Hepatocyte (in vitro differentiated cells): ENCODE data around the gene AQP5. TPM values are rescaled to one million over a fixed set of nuclear protein-coding genes. Genes with fewer than 3 reads are reported as not detected.

Experiments used
- DNase-seq: peaks from one replicate; pipeline ENCODE4 v3.0.0-alpha.2; 2016; ENCODE audit warnings: low spot score
- H2AFZ ChIP-seq: fragments of 200-600 bp; sonication (generic); 2 replicates; pipeline ENCODE4 v1.6.0; 2016; ENCODE audit warnings: antibody characterized with exemption, mild to moderate bottlenecking
- H3K27ac ChIP-seq: fragments of 200-600 bp; sonication (generic); 2 replicates; pipeline ENCODE4 v1.5.1; 2016; ENCODE audit warnings: mild to moderate bottlenecking
- H3K27me3 ChIP-seq: fragments of 200-600 bp; sonication (generic); 2 replicates; pipeline ENCODE4 v1.6.1; 2016
- H3K36me3 ChIP-seq: fragments of 200-600 bp; sonication (generic); replicated peaks from 2 replicates; pipeline ENCODE4 v1.5.1; 2016; ENCODE audit warnings: low read depth; ENCODE audit not compliant: insufficient read depth
- H3K4me1 ChIP-seq: fragments of 200-600 bp; sonication (generic); 2 replicates; pipeline ENCODE4 v1.5.1; 2016; ENCODE audit warnings: mild to moderate bottlenecking, moderate library complexity; ENCODE audit not compliant: insufficient read depth
- H3K4me2 ChIP-seq: fragments of 200-600 bp; sonication (generic); 2 replicates; pipeline ENCODE4 v1.6.0; 2016
- H3K4me3 ChIP-seq: fragments of 200-600 bp; sonication (generic); 2 replicates; pipeline ENCODE4 v1.5.1; 2016; ENCODE audit warnings: mild to moderate bottlenecking
- H3K79me2 ChIP-seq: fragments of 200-600 bp; sonication (generic); 2 replicates; pipeline ENCODE4 v1.6.0; 2017; ENCODE audit warnings: mild to moderate bottlenecking
- H3K9me2 ChIP-seq: fragments of 200-600 bp; sonication (generic); replicated peaks from 2 replicates; pipeline ENCODE4 v1.6.0; 2017; ENCODE audit warnings: mild to moderate bottlenecking; ENCODE audit not compliant: insufficient read depth
- H3K9me3 ChIP-seq: fragments of 200-600 bp; sonication (generic); 2 replicates; pipeline ENCODE4 v1.5.1; 2016; ENCODE audit warnings: low read depth, mild to moderate bottlenecking
- H4K20me1 ChIP-seq: fragments of 200-600 bp; sonication (generic); 2 replicates; pipeline ENCODE4 v1.6.0; 2016; ENCODE audit warnings: mild to moderate bottlenecking; ENCODE audit not compliant: insufficient read depth, poor library complexity, severe bottlenecking
- EZH2 ChIP-seq: fragments of 200-600 bp; sonication (generic); IDR thresholded peaks from 2 replicates; pipeline ENCODE4 v1.6.1; 2016; ENCODE audit warnings: antibody characterized with exemption, mild to moderate bottlenecking, borderline replicate concordance
- EZH2phosphoT487 ChIP-seq: fragments of 200-600 bp; sonication (generic); IDR thresholded peaks from one replicate; pipeline ENCODE4 v1.6.1; 2018; ENCODE audit warnings: antibody characterized with exemption, mild to moderate bottlenecking, low read depth, moderate library complexity; ENCODE audit not compliant: unreplicated experiment, severe bottlenecking
- whole genome bisulfite sequencing: methylation state at CpG from one replicate; pipeline ENCODE4 v1.1.6; 2016; ENCODE audit warnings: low lambda C conversion rate; ENCODE audit errors: missing lambda C conversion rate; 5-methylcytosine and 5-hydroxymethylcytosine counted together
- polyA plus RNA-seq: library from polyadenylated mRNA; unstranded; fragments of >200 nt; fragmentation: Nextera tagmentation; extraction: Ambion mirVana; gene quantifications from 2 replicates; pipeline ENCODE4 v1.2.1, GENCODE V29; 2016
- total RNA-seq: library from RNA; depleted of rRNA; stranded (reverse); fragments of >200 nt; gene quantifications from 2 replicates; pipeline ENCODE4 v1.2.3, GENCODE V29; 2014
- TF ChIP-seq, protein P1 (sequence below): fragments of 200-600 bp; sonication (generic); IDR thresholded peaks from 2 replicates; pipeline ENCODE4 v1.5.1; 2016; ENCODE audit warnings: antibody characterized with exemption, mild to moderate bottlenecking; ENCODE audit not compliant: poor library complexity

AQP5 gene
- total and polyA plus RNA-seq, 2 experiments from 2014 or later = 0.50 to 1.2 TPM

DNA sequence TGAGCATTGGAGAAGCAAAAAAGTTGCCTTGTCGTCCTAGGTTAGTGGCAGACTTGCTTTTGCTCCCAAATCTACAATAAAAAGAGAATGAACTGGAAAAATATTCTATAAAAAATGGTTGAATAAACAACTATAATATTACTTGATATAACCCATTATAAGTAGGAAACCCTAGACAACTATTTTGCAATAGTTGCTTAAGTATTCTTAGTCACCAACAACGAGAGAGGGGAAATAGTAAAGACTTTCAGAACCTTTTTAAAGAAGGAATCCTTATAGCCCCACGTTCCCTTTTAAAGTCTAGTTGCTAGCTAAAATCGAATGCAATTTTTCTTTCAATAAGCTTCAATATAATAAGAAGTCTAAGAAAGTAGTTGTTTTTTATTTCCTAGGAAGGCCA lies 28.6 kb downstream of the AQP5 start:
- H3K9me3 ChIP-seq = no peaks in the 10 kb centered on the region
- H3K4me3 ChIP-seq = no peak overlapping the region
- H3K4me1 ChIP-seq = peaks cover 4% of the 10 kb centered on the region
- no peak for DNase-seq
- H3K27ac ChIP-seq = no peak overlapping the region
- H3K9me2 ChIP-seq = no peaks in the 10 kb centered on the region
- WGBS = 79% methylated on average over 4 of the region's 4 CpGs
- no peak overlapping the region for H3K4me2 ChIP-seq
- TF ChIP-seq, protein P1, sequence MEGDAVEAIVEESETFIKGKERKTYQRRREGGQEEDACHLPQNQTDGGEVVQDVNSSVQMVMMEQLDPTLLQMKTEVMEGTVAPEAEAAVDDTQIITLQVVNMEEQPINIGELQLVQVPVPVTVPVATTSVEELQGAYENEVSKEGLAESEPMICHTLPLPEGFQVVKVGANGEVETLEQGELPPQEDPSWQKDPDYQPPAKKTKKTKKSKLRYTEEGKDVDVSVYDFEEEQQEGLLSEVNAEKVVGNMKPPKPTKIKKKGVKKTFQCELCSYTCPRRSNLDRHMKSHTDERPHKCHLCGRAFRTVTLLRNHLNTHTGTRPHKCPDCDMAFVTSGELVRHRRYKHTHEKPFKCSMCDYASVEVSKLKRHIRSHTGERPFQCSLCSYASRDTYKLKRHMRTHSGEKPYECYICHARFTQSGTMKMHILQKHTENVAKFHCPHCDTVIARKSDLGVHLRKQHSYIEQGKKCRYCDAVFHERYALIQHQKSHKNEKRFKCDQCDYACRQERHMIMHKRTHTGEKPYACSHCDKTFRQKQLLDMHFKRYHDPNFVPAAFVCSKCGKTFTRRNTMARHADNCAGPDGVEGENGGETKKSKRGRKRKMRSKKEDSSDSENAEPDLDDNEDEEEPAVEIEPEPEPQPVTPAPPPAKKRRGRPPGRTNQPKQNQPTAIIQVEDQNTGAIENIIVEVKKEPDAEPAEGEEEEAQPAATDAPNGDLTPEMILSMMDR = no peak
- no peak for TF ChIP-seq EZH2phosphoT487
- no peak for TF ChIP-seq EZH2
- no peaks in the 10 kb centered on the region for H3K27me3 ChIP-seq
- H4K20me1 ChIP-seq = no peaks in the 10 kb centered on the region
- no peaks in the 10 kb centered on the region for H3K79me2 ChIP-seq
- H2AFZ ChIP-seq = no peak overlapping the region
- no peaks in the 10 kb centered on the region for H3K36me3 ChIP-seq

DNA sequence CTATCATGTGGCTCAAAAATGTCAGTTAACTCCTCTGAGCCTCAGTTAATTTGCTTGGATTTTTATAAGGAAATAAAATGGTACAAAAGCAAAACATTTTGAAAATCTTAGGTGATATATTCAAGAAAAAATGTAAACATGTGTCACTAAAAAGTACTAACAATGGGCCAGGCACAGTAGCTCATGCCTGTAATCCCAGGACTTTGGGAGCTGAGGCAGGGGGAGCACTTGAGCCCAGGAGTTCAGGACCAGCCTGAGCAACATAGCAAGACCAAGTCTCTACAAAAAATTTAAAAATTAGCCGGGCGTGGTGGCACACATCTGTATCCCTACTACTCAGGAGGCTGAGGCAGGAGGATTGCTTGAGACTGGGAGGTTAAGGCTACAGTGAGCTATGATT lies 36.8 kb downstream of the AQP5 start:
- H3K27me3 ChIP-seq = no peaks in the 10 kb centered on the region
- no peak for DNase-seq
- H2AFZ ChIP-seq = no peak overlapping the region
- 90% methylated on average over 2 of the region's 2 CpGs for WGBS
- H3K27ac ChIP-seq = no peak overlapping the region
- H3K79me2 ChIP-seq = no peaks in the 10 kb centered on the region
- H3K9me3 ChIP-seq = no peaks in the 10 kb centered on the region
- H4K20me1 ChIP-seq = no peaks in the 10 kb centered on the region
- no peak overlapping the region for H3K4me2 ChIP-seq
- H3K36me3 ChIP-seq = no peaks in the 10 kb centered on the region
- no peak overlapping the region for H3K4me3 ChIP-seq
- TF ChIP-seq EZH2 (no peak), EZH2phosphoT487 (no peak)
- TF ChIP-seq, protein P1 = no peak
- H3K4me1 ChIP-seq = no peaks in the 10 kb centered on the region
- no peaks in the 10 kb centered on the region for H3K9me2 ChIP-seq

DNA sequence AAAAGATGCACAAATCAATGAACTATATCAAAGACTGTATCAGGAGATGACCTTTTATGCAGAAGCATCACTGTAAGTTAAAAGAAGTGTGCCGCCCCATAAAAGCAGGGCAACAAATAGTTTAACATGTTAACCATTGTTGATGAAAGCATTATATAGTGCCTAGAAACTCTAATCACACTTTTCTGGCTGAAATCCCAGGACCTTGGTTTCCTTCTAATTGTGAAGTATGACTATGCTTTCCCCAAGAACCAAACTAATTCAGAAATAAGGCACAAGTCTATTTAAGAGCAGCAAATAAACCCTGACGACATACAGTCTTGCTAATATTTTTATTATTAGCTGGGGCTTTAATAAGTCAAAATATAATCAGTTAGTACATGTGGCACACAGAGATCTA lies 41.9 kb downstream of the AQP5 start:
- H3K4me2 ChIP-seq = no peak overlapping the region
- no peak for DNase-seq
- H2AFZ ChIP-seq = no peak overlapping the region
- H3K4me3 ChIP-seq = no peak overlapping the region
- no peaks in the 10 kb centered on the region for H3K9me3 ChIP-seq
- no peaks in the 10 kb centered on the region for H3K9me2 ChIP-seq
- H3K36me3 ChIP-seq = no peaks in the 10 kb centered on the region
- no peaks in the 10 kb centered on the region for H3K27me3 ChIP-seq
- no peak overlapping the region for H3K27ac ChIP-seq
- H3K79me2 ChIP-seq = peaks cover under 1% of the 10 kb centered on the region
- TF ChIP-seq, protein P1 = no peak
- TF ChIP-seq EZH2phosphoT487 = no peak
- TF ChIP-seq EZH2 = no peak
- no peaks in the 10 kb centered on the region for H4K20me1 ChIP-seq
- 96% methylated on average over 2 of the region's 2 CpGs for WGBS
- peaks cover 10% of the 10 kb centered on the region for H3K4me1 ChIP-seq

DNA sequence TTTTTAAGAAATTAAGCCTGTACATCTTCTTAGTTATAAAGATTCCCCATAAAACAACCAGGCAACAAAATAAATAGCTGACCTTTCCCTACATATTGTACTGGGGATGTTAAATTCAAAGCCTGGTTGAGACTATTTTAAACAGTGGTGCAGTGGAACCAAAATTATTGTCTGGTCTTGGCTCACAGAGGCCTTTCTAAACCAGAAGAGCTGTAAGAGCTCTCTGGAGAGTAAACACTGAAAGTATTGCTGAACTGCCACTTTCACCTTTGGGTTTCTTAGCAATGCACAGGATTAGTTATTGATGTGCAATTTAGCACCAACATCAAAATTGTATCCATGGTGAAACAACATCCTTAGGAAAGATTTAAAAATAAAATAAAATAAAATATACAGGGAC lies 43.0 kb downstream of the AQP5 start:
- Histone ChIP-seq H3K4me1 (peaks cover 10% of the 10 kb centered on the region), H3K79me2 (peaks cover 9% of the 10 kb centered on the region), H3K36me3 (no peaks in the 10 kb centered on the region), H2AFZ (no peak overlapping the region), H3K27me3 (no peaks in the 10 kb centered on the region), H3K4me3 (no peak overlapping the region), H4K20me1 (no peaks in the 10 kb centered on the region), H3K9me2 (no peaks in the 10 kb centered on the region), H3K9me3 (no peaks in the 10 kb centered on the region), H3K27ac (peak overlapping the region; percentile 1), H3K4me2 (no peak overlapping the region)
- TF ChIP-seq EZH2phosphoT487 (no peak), EZH2 (no peak)
- DNase-seq = no peak
